ENCODE data around the gene SLC6A16. TPM values are rescaled to one million over a fixed set of nuclear protein-coding genes. Genes with fewer than 3 reads are reported as not detected.
"Not testable (repeated sequence)": the region's sequence is repeated elsewhere in the genome, so short reads cannot be mapped to it uniquely, and the experiment has no call there.

The SLC6A16 gene
- total RNA-seq, 1 experiment from 2014 or later: 0.84 TPM

- no peaks in the 10 kb centered on the region for H3K36me3 ChIP-seq (ENCODE audit: control insufficient read depth, insufficient read depth, low read length)
- Mint-ChIP-seq H3K27ac (ENCODE audit: unreplicated experiment) (no peak overlapping the region), H3K9me3 (ENCODE audit: unreplicated experiment) (no peaks in the 10 kb centered on the region), H3K4me1 (ENCODE audit: low read depth, unreplicated experiment) (no peaks in the 10 kb centered on the region), H3K27me3 (ENCODE audit: insufficient read depth, unreplicated experiment) (no peaks in the 10 kb centered on the region), H3K4me3 (ENCODE audit: unreplicated experiment) (no peak overlapping the region), H3K36me3 (ENCODE audit: insufficient read depth, unreplicated experiment) (no peaks in the 10 kb centered on the region)
- BruUV-seq (replicated peaks): no TSS peak
- H3K9me3 ChIP-seq: no peaks in the 10 kb centered on the region
- intact Hi-C loops (cut with micrococcal nuclease; ENCODE audit: unreplicated experiment): no loop called here
- H3K4me3 ChIP-seq (ENCODE audit: low read depth, low read length): no peak overlapping the region
- no peak for TF ChIP-seq CTCF (IDR thresholded peaks at IDR 0.05; ENCODE audit: insufficient read depth in 1 of 2, low read depth in 1 of 2, low read length in 1 of 2, severe bottlenecking in 1 of 2, unreplicated experiment in 1 of 2)
- no peaks in the 10 kb centered on the region for H3K27me3 ChIP-seq (replicated peaks; ENCODE audit: control insufficient read depth, insufficient read depth, low read length)
- CTCF ChIA-PET: interaction anchor here (0.5 kb wide), 1 partner anchor 777 kb away, joined by 6 read pairs; no protein-coding TSS in a partner anchor
- POLR2A ChIA-PET: no interaction called here
- peak; percentile 58 to 68 for DNase-seq
- H3K4me1 ChIP-seq: no peaks in the 10 kb centered on the region
These were observed 6.6 kb upstream of the SLC6A16 start for GRCh38 chr19:49331616-49332055.

GRCh38 chr19:49331187-49331586 is 6.2 kb upstream of the SLC6A16 start:
- H3K27ac Mint-ChIP-seq (ENCODE audit: unreplicated experiment); H3K27me3 Mint-ChIP-seq (ENCODE audit: insufficient read depth, unreplicated experiment); intact Hi-C loops (cut with micrococcal nuclease; ENCODE audit: unreplicated experiment); POLR2A ChIA-PET; H3K4me3 ChIP-seq (ENCODE audit: low read depth, low read length); H3K9me3 ChIP-seq; BruUV-seq (replicated peaks); H3K36me3 Mint-ChIP-seq (ENCODE audit: insufficient read depth, unreplicated experiment); H3K36me3 ChIP-seq (ENCODE audit: control insufficient read depth, insufficient read depth, low read length); H3K4me3 Mint-ChIP-seq (ENCODE audit: unreplicated experiment); H3K27me3 ChIP-seq (replicated peaks; ENCODE audit: control insufficient read depth, insufficient read depth, low read length); H3K4me1 Mint-ChIP-seq (ENCODE audit: low read depth, unreplicated experiment); H3K9me3 Mint-ChIP-seq (ENCODE audit: unreplicated experiment); H3K4me1 ChIP-seq: not testable (repeated sequence)
- CTCF ChIA-PET: interaction anchor here (0.5 kb wide), 1 partner anchor 777 kb away, joined by 6 read pairs; no protein-coding TSS in a partner anchor
- peak in 1 of 2 experiments; percentile 17 for DNase-seq

- Mint-ChIP-seq H3K4me3 (ENCODE audit: unreplicated experiment) (no peak overlapping the region), H3K9me3 (ENCODE audit: unreplicated experiment) (no peaks in the 10 kb centered on the region), H3K4me1 (ENCODE audit: low read depth, unreplicated experiment) (no peaks in the 10 kb centered on the region), H3K27ac (ENCODE audit: unreplicated experiment) (no peak overlapping the region), H3K36me3 (ENCODE audit: insufficient read depth, unreplicated experiment) (no peaks in the 10 kb centered on the region), H3K27me3 (ENCODE audit: insufficient read depth, unreplicated experiment) (no peaks in the 10 kb centered on the region)
- Histone ChIP-seq H3K9me3 (no peaks in the 10 kb centered on the region), H3K27me3 (replicated peaks; ENCODE audit: control insufficient read depth, insufficient read depth, low read length) (no peaks in the 10 kb centered on the region), H3K4me1 (no peaks in the 10 kb centered on the region), H3K36me3 (ENCODE audit: control insufficient read depth, insufficient read depth, low read length) (no peaks in the 10 kb centered on the region), H3K4me3 (ENCODE audit: low read depth, low read length) (no peak overlapping the region)
- ChIA-PET POLR2A (no interaction called here), CTCF (interaction anchor here (0.5 kb wide), 1 partner anchor 140 kb away, joined by 3 read pairs; no protein-coding TSS in a partner anchor)
- no TSS peak for BruUV-seq (replicated peaks)
- no peak for DNase-seq
- intact Hi-C loops (cut with micrococcal nuclease; ENCODE audit: unreplicated experiment): loop anchor here (1.0 kb wide), 1 partner anchor 102 kb away; no protein-coding TSS in a partner anchor
- TF ChIP-seq CTCF (IDR thresholded peaks at IDR 0.05; ENCODE audit: insufficient read depth in 1 of 2, low read depth in 1 of 2, low read length in 1 of 2, severe bottlenecking in 1 of 2, unreplicated experiment in 1 of 2): no peak
These were observed 3.8 kb upstream of the SLC6A16 start for GRCh38 chr19:49328741-49329140.
